H9 (cell line): ENCODE data around the gene TMC4. TPM values are rescaled to one million over a fixed set of nuclear protein-coding genes. Genes with fewer than 3 reads are reported as not detected.
"Not testable (repeated sequence)": the region's sequence is repeated elsewhere in the genome, so short reads cannot be mapped to it uniquely, and the experiment has no call there.

Experiments used
- DNase-seq: peaks from one replicate; pipeline ENCODE4 v3.0.0-alpha.2; 2017
- H2AFZ ChIP-seq: one replicate; pipeline ENCODE4 v1.6.1; 2013; ENCODE audit warnings: mild to moderate bottlenecking, low read length, control low read depth, moderate library complexity
- H2AK5ac ChIP-seq: 2 replicates; pipeline ENCODE4 v1.6.1; 2013; ENCODE audit warnings: low read length, control low read depth, mixed read lengths; ENCODE audit not compliant: insufficient read length
- H2BK120ac ChIP-seq: one replicate; pipeline ENCODE4 v1.6.1; 2013; ENCODE audit warnings: low read depth, mild to moderate bottlenecking, low read length, control low read depth, inconsistent platforms; ENCODE audit not compliant: poor library complexity, severe bottlenecking
- H2BK12ac ChIP-seq: 2 replicates; pipeline ENCODE4 v1.6.1; 2013; ENCODE audit warnings: low read length, control low read depth, mixed read lengths, low read depth; ENCODE audit not compliant: insufficient read length
- H2BK15ac ChIP-seq: 2 replicates; pipeline ENCODE4 v1.6.1; 2013; ENCODE audit warnings: low read depth, low read length, control low read depth
- H2BK20ac ChIP-seq: one replicate; pipeline ENCODE4 v1.6.1; 2013; ENCODE audit warnings: low read depth, mild to moderate bottlenecking, low read length, control low read depth, inconsistent platforms; ENCODE audit not compliant: poor library complexity, severe bottlenecking
- H2BK5ac ChIP-seq: 2 replicates; pipeline ENCODE4 v1.6.1; 2013; ENCODE audit warnings: low read length, control low read depth, mixed read lengths; ENCODE audit not compliant: insufficient read length
- H3K14ac ChIP-seq: 2 replicates; pipeline ENCODE4 v1.6.1; 2013; ENCODE audit warnings: low read length, control low read depth; ENCODE audit not compliant: insufficient read depth
- H3K18ac ChIP-seq: 2 replicates; pipeline ENCODE4 v1.6.1; 2013; ENCODE audit warnings: low read depth, mild to moderate bottlenecking, mixed read lengths, low read length, control low read depth; ENCODE audit not compliant: insufficient read length
- H3K23ac ChIP-seq: 2 replicates; pipeline ENCODE4 v1.6.1; 2013; ENCODE audit warnings: low read length, control low read depth, mixed read lengths, low read depth; ENCODE audit not compliant: insufficient read length
- H3K23me2 ChIP-seq: 2 replicates; pipeline ENCODE4 v1.6.1; 2013; ENCODE audit warnings: low read depth, mild to moderate bottlenecking, mixed read lengths, low read length, control low read depth; ENCODE audit not compliant: insufficient read length, poor library complexity, severe bottlenecking
- H3K27ac ChIP-seq: 2 replicates; pipeline ENCODE4 v1.5.1; 2013; ENCODE audit warnings: low read length, control low read depth, mixed read lengths, low read depth; ENCODE audit not compliant: insufficient read length
- H3K27me3 ChIP-seq: 2 replicates; pipeline ENCODE4 v1.6.1; 2013; ENCODE audit warnings: low read length, control low read depth, inconsistent platforms; ENCODE audit not compliant: insufficient read depth
- H3K4ac ChIP-seq: 2 replicates; pipeline ENCODE4 v1.6.1; 2013; ENCODE audit warnings: low read depth, mild to moderate bottlenecking, control low read depth, inconsistent platforms, low read length, moderate library complexity
- H3K4me1 ChIP-seq: 2 replicates; pipeline ENCODE4 v1.6.1; 2013; ENCODE audit warnings: low read length, control low read depth, inconsistent platforms; ENCODE audit not compliant: insufficient read depth
- H3K4me2 ChIP-seq: 2 replicates; pipeline ENCODE4 v1.6.1; 2013; ENCODE audit warnings: low read length, control low read depth, mixed read lengths; ENCODE audit not compliant: insufficient read length, insufficient read depth
- H3K56ac ChIP-seq: 2 replicates; pipeline ENCODE4 v1.6.1; 2013; ENCODE audit warnings: low read depth, mild to moderate bottlenecking, mixed read lengths, low read length, control low read depth; ENCODE audit not compliant: insufficient read length
- H3K79me1 ChIP-seq: 2 replicates; pipeline ENCODE4 v1.6.1; 2013; ENCODE audit warnings: low read depth, mild to moderate bottlenecking, moderate library complexity, low read length, control low read depth, inconsistent platforms; ENCODE audit not compliant: insufficient read depth, poor library complexity, severe bottlenecking
- H3K79me2 ChIP-seq: 2 replicates; pipeline ENCODE4 v1.6.1; 2013; ENCODE audit warnings: low read length, control low read depth, inconsistent platforms; ENCODE audit not compliant: insufficient read depth
- H3K9ac ChIP-seq: 2 replicates; pipeline ENCODE4 v1.6.1; 2013; ENCODE audit warnings: low read length, control low read depth, mixed read lengths; ENCODE audit not compliant: insufficient read length; ENCODE audit errors: extremely low read depth
- H3K9me3 ChIP-seq: one replicate; pipeline ENCODE4 v1.6.1; 2013; ENCODE audit warnings: low read depth, low read length, inconsistent platforms; ENCODE audit not compliant: control insufficient read depth
- H3T11ph ChIP-seq: one replicate; pipeline ENCODE4 v1.6.1; 2013; ENCODE audit warnings: mild to moderate bottlenecking, low read length, control low read depth, inconsistent platforms
- H4K20me1 ChIP-seq: one replicate; pipeline ENCODE4 v1.6.1; 2013; ENCODE audit not compliant: control insufficient read depth, insufficient read length, insufficient read depth
- H4K5ac ChIP-seq: 2 replicates; pipeline ENCODE4 v1.6.1; 2013; ENCODE audit warnings: low read depth, mild to moderate bottlenecking, mixed read lengths, low read length, control low read depth; ENCODE audit not compliant: insufficient read length
- H4K8ac ChIP-seq: replicated peaks from 2 replicates; pipeline ENCODE4 v1.6.1; 2013; ENCODE audit warnings: low read length, control low read depth, mixed read lengths, low read depth; ENCODE audit not compliant: insufficient read length
- H4K91ac ChIP-seq: 2 replicates; pipeline ENCODE4 v1.6.1; 2013; ENCODE audit warnings: low read depth, mild to moderate bottlenecking, moderate library complexity, mixed read lengths, low read length, control low read depth; ENCODE audit not compliant: insufficient read length
- H3K27ac Mint-ChIP-seq, 3 experiments: 2 replicates in 2 of 3; 3 replicates in 1 of 3; pipeline ENCODE4 v1.8.0; 2020 to 2021; ENCODE audit warnings: mixed read lengths in 3 of 3, mild to moderate bottlenecking in 1 of 3, moderate library complexity in 1 of 3
- H3K27me3 Mint-ChIP-seq: 2 replicates; pipeline ENCODE4 v1.8.0; 2021; ENCODE audit warnings: low read depth, mild to moderate bottlenecking, moderate library complexity, mixed read lengths
- H3K36me3 Mint-ChIP-seq, 3 experiments: 2 replicates in 2 of 3; 3 replicates in 1 of 3; pipeline ENCODE4 v1.8.0; 2020 to 2021; ENCODE audit warnings: low read depth in 3 of 3, mixed read lengths in 3 of 3; ENCODE audit not compliant: insufficient read depth in 1 of 3
- H3K4me1 Mint-ChIP-seq, 2 experiments: 2 replicates each; pipeline ENCODE4 v1.8.0; 2020; ENCODE audit warnings: mixed read lengths in 2 of 2
- H3K4me3 Mint-ChIP-seq, 2 experiments: 2 replicates in 1 of 2; 3 replicates in 1 of 2; pipeline ENCODE4 v1.8.0; 2020 to 2021; ENCODE audit warnings: mild to moderate bottlenecking in 2 of 2, mixed read lengths in 2 of 2, moderate library complexity in 1 of 2
- H3K9me3 Mint-ChIP-seq, 2 experiments: 2 replicates in 1 of 2; 3 replicates in 1 of 2; pipeline ENCODE4 v1.8.0; 2020; ENCODE audit warnings: mild to moderate bottlenecking in 2 of 2, mixed read lengths in 2 of 2, moderate library complexity in 1 of 2
- WGBS: extraction: QIAGEN DNeasy Blood & Tissue Kit; methylation state at CpG from one replicate; pipeline ENCODE4 v1.1.7; 2013; ENCODE audit warnings: missing lambda C conversion rate, low lambda C conversion rate, mixed read lengths; ENCODE audit not compliant: insufficient read length; ENCODE audit errors: extremely low coverage; 5-methylcytosine and 5-hydroxymethylcytosine counted together
- total RNA-seq: library from RNA; stranded (reverse); gene quantifications from 2 replicates; pipeline ENCODE4 v1.2.1, GENCODE V29; 2021

Gene TMC4
- total RNA-seq, 1 experiment from 2014 or later = 12.2 TPM

DNA sequence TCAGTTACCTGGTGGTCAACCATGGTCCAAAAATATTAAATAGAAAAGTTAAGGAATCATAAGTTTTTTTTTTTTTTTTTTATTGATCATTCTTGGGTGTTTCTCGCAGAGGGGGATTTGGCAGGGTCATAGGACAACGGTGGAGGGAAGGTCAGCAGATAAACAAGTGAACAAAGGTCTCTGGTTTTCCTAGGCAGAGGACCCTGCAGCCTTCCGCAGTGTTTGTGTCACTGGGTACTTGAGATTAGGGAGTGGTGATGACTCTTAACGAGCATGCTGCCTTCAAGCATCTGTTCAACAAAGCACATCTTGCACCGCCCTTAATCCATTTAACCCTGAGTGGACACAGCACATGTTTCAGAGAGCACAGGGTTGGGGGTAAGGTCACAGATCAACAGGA is 41.3 kb upstream of the TMC4 start:
- H3K4me2 ChIP-seq, H3K79me2 ChIP-seq, H3K9me3 Mint-ChIP-seq, H2BK5ac ChIP-seq, H3K4me1 ChIP-seq, H3T11ph ChIP-seq, H3K79me1 ChIP-seq, H3K27ac Mint-ChIP-seq, H2BK20ac ChIP-seq, H2BK120ac ChIP-seq, H4K8ac ChIP-seq, H3K18ac ChIP-seq, H4K20me1 ChIP-seq, H3K56ac ChIP-seq, H4K5ac ChIP-seq, H3K27me3 ChIP-seq, H2BK15ac ChIP-seq, H3K27me3 Mint-ChIP-seq, H2AFZ ChIP-seq, H3K9ac ChIP-seq, H3K23me2 ChIP-seq, H3K23ac ChIP-seq, H3K27ac ChIP-seq, H3K14ac ChIP-seq, H3K4me3 Mint-ChIP-seq, DNase-seq, H3K9me3 ChIP-seq, H4K91ac ChIP-seq, H2BK12ac ChIP-seq, H3K4ac ChIP-seq, H2AK5ac ChIP-seq: not testable (repeated sequence)
- Mint-ChIP-seq H3K36me3 (peaks cover 23 to 36% (median 24%) of the 10 kb centered on the region in 3 experiments), H3K4me1 (peaks cover 13 to 14% of the 10 kb centered on the region in 2 experiments)
- no CpG with 5 or more reads among the region's 5 CpGs for WGBS
